ENCODE results near the gene APOO. TPM values are rescaled to one million over a fixed set of nuclear protein-coding genes. Genes with fewer than 3 reads are reported as not detected.
A peak's percentile ranks its signal among the peaks of the same experiment; 100 is the strongest.

APOO gene
- polyA plus RNA-seq (2013, experiment 1 of 2) = 111 TPM
- 114 TPM for polyA plus RNA-seq (2013, experiment 2 of 2)

GRCh38 chrX:23907498-23908218 is at the start of gene APOO, which contains the start of gene CXorf58:
Gene APOO, minus strand, starts transcription at chrX:23907938. Its CDS starts 236 bp downstream, at chrX:23907702.
Gene CXorf58, plus strand, starts transcription at chrX:23908006. Its CDS starts 2,297 bp downstream, at chrX:23910303.
- no CpG with 5 or more reads among the region's 81 CpGs for WGBS (ENCODE audit: extremely low coverage, insufficient coverage, low lambda C conversion rate)
- Histone ChIP-seq H2AK5ac (ENCODE audit: low read length) (no peak within 1 kb of the TSS), H3K27ac (ENCODE audit: low read depth, low read length) (peak within 1 kb of the TSS; percentile 66), H2BK5ac (ENCODE audit: low read length) (no peak within 1 kb of the TSS), H2BK120ac (ENCODE audit: low read depth, low read length) (no peak within 1 kb of the TSS), H3K36me3 (ENCODE audit: control insufficient read depth, insufficient read depth, low read length) (no peaks in the 10 kb centered on the region), H3K79me2 (ENCODE audit: control insufficient read depth, insufficient read depth, low read length) (no peaks in the 10 kb centered on the region), H3K4me3 (ENCODE audit: low read length) (peak within 1 kb of the TSS; percentile 65), H3K4me1 (ENCODE audit: control insufficient read depth, low read depth, low read length) (no peaks in the 10 kb centered on the region), H3K56ac (ENCODE audit: low read length) (peak within 1 kb of the TSS; percentile 86), H3K4me2 (ENCODE audit: low read length) (peak within 1 kb of the TSS; percentile 42), H3K23ac (ENCODE audit: low read length) (no peak within 1 kb of the TSS), H3K79me1 (ENCODE audit: low read length) (no peaks in the 10 kb centered on the region), H2BK15ac (replicated peaks; ENCODE audit: low read depth) (no peak within 1 kb of the TSS), H4K8ac (ENCODE audit: low read depth, low read length) (no peak within 1 kb of the TSS), H3K9ac (ENCODE audit: low read length) (peak within 1 kb of the TSS; percentile 80), H4K5ac (ENCODE audit: low read length) (no peak within 1 kb of the TSS), H3K4ac (ENCODE audit: low read depth, low read length) (no peak within 1 kb of the TSS), H3K27me3 (ENCODE audit: insufficient read depth, low read length, poor library complexity) (no peaks in the 10 kb centered on the region), H3K18ac (ENCODE audit: low read length) (peak within 1 kb of the TSS; percentile 52)
- DNase-seq = peak; percentile 95

- Histone ChIP-seq H3K9ac (ENCODE audit: low read length) (no peak overlapping the region), H3K79me2 (ENCODE audit: control insufficient read depth, insufficient read depth, low read length) (no peaks in the 10 kb centered on the region), H3K4me3 (ENCODE audit: low read length) (no peak overlapping the region), H2BK120ac (ENCODE audit: low read depth, low read length) (no peak overlapping the region), H2AK5ac (ENCODE audit: low read length) (no peak overlapping the region), H3K56ac (ENCODE audit: low read length) (no peak overlapping the region), H3K27ac (ENCODE audit: low read depth, low read length) (no peak overlapping the region), H3K4me2 (ENCODE audit: low read length) (no peak overlapping the region), H4K8ac (ENCODE audit: low read depth, low read length) (no peak overlapping the region), H3K18ac (ENCODE audit: low read length) (no peak overlapping the region), H3K4ac (ENCODE audit: low read depth, low read length) (no peak overlapping the region), H3K23ac (ENCODE audit: low read length) (no peak overlapping the region), H3K4me1 (ENCODE audit: control insufficient read depth, low read depth, low read length) (no peaks in the 10 kb centered on the region), H4K5ac (ENCODE audit: low read length) (no peak overlapping the region), H2BK5ac (ENCODE audit: low read length) (no peak overlapping the region), H3K79me1 (ENCODE audit: low read length) (no peaks in the 10 kb centered on the region), H2BK15ac (replicated peaks; ENCODE audit: low read depth) (no peak overlapping the region), H3K36me3 (ENCODE audit: control insufficient read depth, insufficient read depth, low read length) (no peaks in the 10 kb centered on the region), H3K27me3 (ENCODE audit: insufficient read depth, low read length, poor library complexity) (no peaks in the 10 kb centered on the region)
- no CpG with 5 or more reads among the region's 4 CpGs for WGBS (ENCODE audit: extremely low coverage, insufficient coverage, low lambda C conversion rate)
- DNase-seq = peak; percentile 48
Measured at GRCh38 chrX:23954396-23954795, 46.7 kb upstream of the APOO start.

- H3K23ac ChIP-seq (ENCODE audit: low read length) = no peak overlapping the region
- H3K36me3 ChIP-seq (ENCODE audit: control insufficient read depth, insufficient read depth, low read length) = no peaks in the 10 kb centered on the region
- H3K56ac ChIP-seq (ENCODE audit: low read length) = no peak overlapping the region
- no peak overlapping the region for H2BK15ac ChIP-seq (replicated peaks; ENCODE audit: low read depth)
- H4K5ac ChIP-seq (ENCODE audit: low read length) = no peak overlapping the region
- H3K79me1 ChIP-seq (ENCODE audit: low read length) = no peaks in the 10 kb centered on the region
- no CpG with 5 or more reads among the region's 11 CpGs for WGBS (ENCODE audit: extremely low coverage, insufficient coverage, low lambda C conversion rate)
- H3K9ac ChIP-seq (ENCODE audit: low read length) = no peak overlapping the region
- DNase-seq = no peak
- H3K79me2 ChIP-seq (ENCODE audit: control insufficient read depth, insufficient read depth, low read length) = no peaks in the 10 kb centered on the region
- no peak overlapping the region for H3K18ac ChIP-seq (ENCODE audit: low read length)
- H3K4ac ChIP-seq (ENCODE audit: low read depth, low read length) = no peak overlapping the region
- no peak overlapping the region for H4K8ac ChIP-seq (ENCODE audit: low read depth, low read length)
- H2BK5ac ChIP-seq (ENCODE audit: low read length) = no peak overlapping the region
- no peak overlapping the region for H3K27ac ChIP-seq (ENCODE audit: low read depth, low read length)
- no peak overlapping the region for H3K4me2 ChIP-seq (ENCODE audit: low read length)
- H3K27me3 ChIP-seq (ENCODE audit: insufficient read depth, low read length, poor library complexity) = no peaks in the 10 kb centered on the region
- H2AK5ac ChIP-seq (ENCODE audit: low read length) = no peak overlapping the region
- H2BK120ac ChIP-seq (ENCODE audit: low read depth, low read length) = no peak overlapping the region
- H3K4me1 ChIP-seq (ENCODE audit: control insufficient read depth, low read depth, low read length) = no peaks in the 10 kb centered on the region
- no peak overlapping the region for H3K4me3 ChIP-seq (ENCODE audit: low read length)
Measured at GRCh38 chrX:23953908-23954269, 46.2 kb upstream of the APOO start.

- Histone ChIP-seq H3K27me3 (ENCODE audit: insufficient read depth, low read length, poor library complexity) (no peaks in the 10 kb centered on the region), H2AK5ac (ENCODE audit: low read length) (no peak overlapping the region), H3K4me1 (ENCODE audit: control insufficient read depth, low read depth, low read length) (no peaks in the 10 kb centered on the region), H3K4me2 (ENCODE audit: low read length) (no peak overlapping the region), H3K4me3 (ENCODE audit: low read length) (no peak overlapping the region), H2BK15ac (replicated peaks; ENCODE audit: low read depth) (no peak overlapping the region), H3K79me2 (ENCODE audit: control insufficient read depth, insufficient read depth, low read length) (no peaks in the 10 kb centered on the region), H2BK120ac (ENCODE audit: low read depth, low read length) (no peak overlapping the region), H2BK5ac (ENCODE audit: low read length) (no peak overlapping the region), H3K56ac (ENCODE audit: low read length) (peak overlapping the region; percentile 35), H3K27ac (ENCODE audit: low read depth, low read length) (no peak overlapping the region), H4K5ac (ENCODE audit: low read length) (no peak overlapping the region), H3K18ac (ENCODE audit: low read length) (no peak overlapping the region), H3K79me1 (ENCODE audit: low read length) (no peaks in the 10 kb centered on the region), H3K9ac (ENCODE audit: low read length) (no peak overlapping the region), H3K36me3 (ENCODE audit: control insufficient read depth, insufficient read depth, low read length) (no peaks in the 10 kb centered on the region), H3K23ac (ENCODE audit: low read length) (no peak overlapping the region), H3K4ac (ENCODE audit: low read depth, low read length) (no peak overlapping the region), H4K8ac (ENCODE audit: low read depth, low read length) (no peak overlapping the region)
- WGBS (ENCODE audit: extremely low coverage, insufficient coverage, low lambda C conversion rate) = no CpG with 5 or more reads among the region's 9 CpGs
- peak; percentile 76 for DNase-seq
Measured at GRCh38 chrX:23952984-23953907, 45.5 kb upstream of the APOO start.

GRCh38 chrX:23952391-23952790 is 44.7 kb upstream of the APOO start:
- Histone ChIP-seq H4K8ac (ENCODE audit: low read depth, low read length) (no peak overlapping the region), H3K36me3 (ENCODE audit: control insufficient read depth, insufficient read depth, low read length) (no peaks in the 10 kb centered on the region), H2BK15ac (replicated peaks; ENCODE audit: low read depth) (no peak overlapping the region), H3K4me1 (ENCODE audit: control insufficient read depth, low read depth, low read length) (no peaks in the 10 kb centered on the region), H3K79me2 (ENCODE audit: control insufficient read depth, insufficient read depth, low read length) (no peaks in the 10 kb centered on the region), H2BK5ac (ENCODE audit: low read length) (no peak overlapping the region), H3K79me1 (ENCODE audit: low read length) (no peaks in the 10 kb centered on the region), H3K9ac (ENCODE audit: low read length) (no peak overlapping the region), H3K4me3 (ENCODE audit: low read length) (no peak overlapping the region), H3K23ac (ENCODE audit: low read length) (no peak overlapping the region), H2AK5ac (ENCODE audit: low read length) (no peak overlapping the region), H2BK120ac (ENCODE audit: low read depth, low read length) (no peak overlapping the region), H3K18ac (ENCODE audit: low read length) (no peak overlapping the region), H3K56ac (ENCODE audit: low read length) (no peak overlapping the region), H3K27me3 (ENCODE audit: insufficient read depth, low read length, poor library complexity) (no peaks in the 10 kb centered on the region), H4K5ac (ENCODE audit: low read length) (no peak overlapping the region), H3K27ac (ENCODE audit: low read depth, low read length) (no peak overlapping the region), H3K4ac (ENCODE audit: low read depth, low read length) (no peak overlapping the region), H3K4me2 (ENCODE audit: low read length) (no peak overlapping the region)
- no peak for DNase-seq
- no CpG with 5 or more reads among the region's 3 CpGs for WGBS (ENCODE audit: extremely low coverage, insufficient coverage, low lambda C conversion rate)
